HepG2 (cell line): ENCODE measurements around the gene NPAS2. TPM values are rescaled to one million over a fixed set of nuclear protein-coding genes. Genes with fewer than 3 reads are reported as not detected.
A peak's percentile ranks its signal among the peaks of the same experiment; 100 is the strongest.

ENCODE experiments used
- ATAC-seq: fragments of 200-7000 bp; cut with Tn5 transposase; 3 replicates; pipeline ENCODE4 v1.9.1; 2020; ENCODE audit warnings: mild to moderate bottlenecking, moderate library complexity
- BruUV-seq: library from RNA; stranded (reverse); fragments of 400-500 nt; replicated peaks from 2 replicates; lab custom pipeline; 2021; lab: Mats Ljungman, UMichigan
- CTCF ChIA-PET: fragments of 300-600 bp; formaldehyde crosslinking; extraction: SDS; loops from one replicate; lab custom pipeline; 2021; ENCODE audit warnings: low total read pairs, inconsistent platforms, low intra/inter-chr PET ratio; lab: Yijun Ruan, JAX
- POLR2A ChIA-PET: fragments of 350-600 bp; sonication (Branson Sonifier 250); formaldehyde crosslinking; loops from one replicate; lab custom pipeline; 2020; ENCODE audit warnings: antibody characterized with exemption, inconsistent platforms; lab: Yijun Ruan, JAX
- DNase-seq: peaks from one replicate; pipeline ENCODE4 v3.0.0-alpha.2; 2015; ENCODE audit warnings: low spot score
- FAIRE-seq: peaks from 3 replicates; lab custom pipeline; 2011; peaks lifted over from hg19 to GRCh38; lab: Jason Lieb, UNC
- H2AFZ ChIP-seq: one replicate; pipeline ENCODE4 v1.6.1; 2011; ENCODE audit warnings: low read length, inconsistent platforms
- H3K27ac ChIP-seq: fragments of 300-600 bp; 3 replicates; pipeline ENCODE4 v1.8.0; 2011; ENCODE audit warnings: mixed run types, mild to moderate bottlenecking, mixed read lengths, low read length, inconsistent platforms; ENCODE audit not compliant: insufficient read depth; ENCODE audit errors: extremely low read length
- H3K27me3 ChIP-seq, 2 experiments: fragments of 200-600 bp in 1 of 2; 2 replicates in 1 of 2; 3 replicates in 1 of 2; pipeline versions ENCODE4 v1.6.0 to v1.8.0; 2011; ENCODE audit warnings: low read length in 2 of 2, mild to moderate bottlenecking in 2 of 2, moderate library complexity in 2 of 2, inconsistent platforms in 1 of 2; ENCODE audit not compliant: insufficient read depth in 2 of 2, control insufficient read depth in 1 of 2
- H3K36me3 ChIP-seq, 2 experiments: fragments of 200-600 bp in 1 of 2; replicated peaks in 1 of 2; 2 replicates in 1 of 2; 3 replicates in 1 of 2; pipeline versions ENCODE4 v1.5.1 to v1.8.0; 2011; ENCODE audit warnings: low read length in 2 of 2, inconsistent platforms in 1 of 2; ENCODE audit not compliant: insufficient read depth in 2 of 2, control insufficient read depth in 1 of 2
- H3K4me1 ChIP-seq: 2 replicates; pipeline ENCODE4 v1.5.1; 2012; ENCODE audit warnings: low read length, inconsistent platforms; ENCODE audit not compliant: insufficient read depth
- H3K4me2 ChIP-seq: 2 replicates; pipeline ENCODE4 v1.6.0; 2011; ENCODE audit warnings: low read depth, low read length, inconsistent platforms
- H3K4me3 ChIP-seq, 3 experiments: fragments of 200-600 bp in 1 of 3; sonication (generic), shearing (Covaris generic) in 1 of 3; replicated peaks in 1 of 3; 2 replicates each; pipeline ENCODE4 v1.5.1; 2011 to 2016; ENCODE audit warnings: low read length in 3 of 3, inconsistent platforms in 2 of 3, low read depth in 2 of 3, mild to moderate bottlenecking in 2 of 3, control low read depth in 1 of 3, mixed read lengths in 1 of 3; ENCODE audit not compliant: insufficient read depth in 1 of 3
- H3K79me2 ChIP-seq: one replicate; pipeline ENCODE4 v1.6.1; 2011; ENCODE audit warnings: low read length, inconsistent platforms; ENCODE audit not compliant: insufficient read depth
- H3K9ac ChIP-seq: 2 replicates; pipeline ENCODE4 v1.6.0; 2011; ENCODE audit warnings: mild to moderate bottlenecking, low read depth, low read length, inconsistent platforms; ENCODE audit not compliant: insufficient read depth
- H3K9me3 ChIP-seq: 2 replicates; pipeline ENCODE4 v1.5.1; 2012; ENCODE audit warnings: mild to moderate bottlenecking, low read length
- H4K20me1 ChIP-seq: 2 replicates; pipeline ENCODE4 v1.6.0; 2011; ENCODE audit warnings: inconsistent platforms, mild to moderate bottlenecking, low read length, moderate library complexity; ENCODE audit not compliant: insufficient read depth
- FOXJ3 ChIP-seq: sonication (generic); formaldehyde crosslinking; IDR thresholded peaks from 2 replicates; pipeline ENCODE4 v1.4.0; 2020; ENCODE audit warnings: missing genetic modification reagents, mild to moderate bottlenecking, borderline replicate concordance
- HOXA7 ChIP-seq: sonication (generic); formaldehyde crosslinking; IDR thresholded peaks from 2 replicates; pipeline ENCODE4 v1.8.1; 2022; ENCODE audit warnings: mild to moderate bottlenecking, missing genetic modification reagents, moderate library complexity
- KDM3A ChIP-seq: IDR thresholded peaks from 2 replicates; pipeline ENCODE4 v1.6.1; 2018; ENCODE audit warnings: low read depth, missing compliant biosample characterization
- MAFF ChIP-seq: IDR thresholded peaks from 2 replicates; pipeline ENCODE4 v1.6.1; 2011; ENCODE audit warnings: low read depth, low read length, improper control_type of control experiment
- MEIS1 ChIP-seq: sonication (generic); formaldehyde crosslinking; IDR thresholded peaks from 2 replicates; pipeline ENCODE4 v1.9.0; 2021; ENCODE audit warnings: mild to moderate bottlenecking, missing genetic modification reagents, moderate library complexity, borderline replicate concordance
- RBFOX2 ChIP-seq: fragments of 200-400 bp; formaldehyde crosslinking; IDR thresholded peaks from 2 replicates; pipeline ENCODE4 v1.6.1; 2017; ENCODE audit warnings: low read depth, mild to moderate bottlenecking, low read length
- SMAD1 ChIP-seq: sonication (generic); formaldehyde crosslinking; IDR thresholded peaks from 2 replicates; pipeline ENCODE4 v1.4.0; 2020; ENCODE audit warnings: missing genetic modification reagents, low read depth, mild to moderate bottlenecking, borderline replicate concordance
- SNAPC5 ChIP-seq: sonication (generic); formaldehyde crosslinking; IDR thresholded peaks from 2 replicates; pipeline ENCODE4 v1.8.1; 2023; ENCODE audit warnings: mild to moderate bottlenecking, missing genetic modification reagents, borderline replicate concordance
- TARDBP ChIP-seq: sonication (generic); formaldehyde crosslinking; IDR thresholded peaks from 2 replicates; pipeline ENCODE4 v1.8.0; 2022; ENCODE audit warnings: mild to moderate bottlenecking, missing genetic modification reagents
- ZBTB7A ChIP-seq: sonication (generic); formaldehyde crosslinking; IDR thresholded peaks from 2 replicates; pipeline ENCODE4 v1.8.0; 2022; ENCODE audit warnings: mild to moderate bottlenecking, missing genetic modification reagents
- ZKSCAN5 ChIP-seq: sonication (generic); formaldehyde crosslinking; IDR thresholded peaks from 2 replicates; pipeline ENCODE4 v1.5.1; 2020; ENCODE audit warnings: mild to moderate bottlenecking, missing genetic modification reagents
- ZMYM4 ChIP-seq: sonication (generic); formaldehyde crosslinking; IDR thresholded peaks from 2 replicates; pipeline ENCODE4 v1.8.1; 2023; ENCODE audit warnings: mild to moderate bottlenecking, missing genetic modification reagents
- ZNF207 ChIP-seq: fragments of 450-650 bp; IDR thresholded peaks from 2 replicates; pipeline ENCODE4 v1.6.1; 2016; ENCODE audit warnings: antibody characterized with exemption, borderline replicate concordance
- ZNF430 ChIP-seq: sonication (generic); formaldehyde crosslinking; IDR thresholded peaks from 2 replicates; pipeline ENCODE4 v1.9.0; 2021; ENCODE audit warnings: mild to moderate bottlenecking, missing genetic modification reagents
- ZNF451 ChIP-seq: sonication (generic); formaldehyde crosslinking; IDR thresholded peaks from 2 replicates; pipeline ENCODE4 v1.5.0; 2020; ENCODE audit warnings: mild to moderate bottlenecking, missing genetic modification reagents
- ZNF501 ChIP-seq: sonication (generic); formaldehyde crosslinking; IDR thresholded peaks from 2 replicates; pipeline ENCODE4 v1.5.1; 2020; ENCODE audit warnings: mild to moderate bottlenecking, moderate library complexity, missing genetic modification reagents
- ZNF589 ChIP-seq: sonication (generic); formaldehyde crosslinking; conservative IDR thresholded peaks from 2 replicates; pipeline ENCODE4 v1.8.0; 2022; ENCODE audit warnings: mild to moderate bottlenecking, moderate library complexity, missing genetic modification reagents
- ZNF605 ChIP-seq: sonication (generic); formaldehyde crosslinking; IDR thresholded peaks from 2 replicates; pipeline ENCODE4 v1.8.0; 2022; ENCODE audit warnings: mild to moderate bottlenecking, missing genetic modification reagents
- ZNF615 ChIP-seq: sonication (generic); formaldehyde crosslinking; IDR thresholded peaks from 2 replicates; pipeline ENCODE4 v1.5.0; 2020; ENCODE audit warnings: mild to moderate bottlenecking, missing genetic modification reagents, borderline replicate concordance
- ZNF616 ChIP-seq: sonication (generic); formaldehyde crosslinking; IDR thresholded peaks from 2 replicates; pipeline ENCODE4 v1.5.0; 2020; ENCODE audit warnings: low read depth, mild to moderate bottlenecking, missing genetic modification reagents
- ZNF7 ChIP-seq: IDR thresholded peaks from 2 replicates; pipeline ENCODE4 v1.6.1; 2016; ENCODE audit warnings: missing biosample characterization, missing genetic modification reagents
- ZSCAN31 ChIP-seq: sonication (generic); formaldehyde crosslinking; IDR thresholded peaks from 2 replicates; pipeline ENCODE4 v1.5.0; 2020; ENCODE audit warnings: low read depth, mild to moderate bottlenecking, missing genetic modification reagents
- WGBS: methylation state at CpG from one replicate; pipeline ENCODE4 v1.1.6; 2017; ENCODE audit warnings: low lambda C conversion rate; 5-methylcytosine and 5-hydroxymethylcytosine counted together
- in situ Hi-C: cut with HindIII; loops from 2 replicates; pipeline ENCODE4 v1.10.0; 2017; ENCODE audit warnings: low pct_unique_long_range_greater_than_20kb; ENCODE audit not compliant: extremely low pct_ligation_motif_present
- intact Hi-C: fragments of 100-400 bp; cut with micrococcal nuclease; formaldehyde crosslinking; loops from one replicate; pipeline ENCODE4 v1.10.0; 2022; ENCODE audit not compliant: unreplicated experiment
- polyA plus RNA-seq, 8 experiments: library from polyadenylated mRNA; depleted of rRNA in 3 of 8; stranded (reverse) in 7 of 8; unstranded in 1 of 8; fragments of >200 nt; fragmentation: Illumina TruSeq in 4 of 8; extraction: Trizol in 4 of 8; gene quantifications; 2 replicates each; pipeline versions ENCODE4 v1.2.1 to v1.2.3, GENCODE V29; 2011 to 2016; ENCODE audit warnings: low read depth in 4 of 8, missing spikeins in 1 of 8, mixed read lengths in 1 of 8; ENCODE audit not compliant: insufficient read depth in 1 of 8
- total RNA-seq, 5 experiments: library from RNA; depleted of rRNA; stranded (reverse); fragments of >200 nt; fragmentation: Illumina TruSeq; extraction: Trizol; gene quantifications; 2 replicates each; pipeline ENCODE4 v1.2.3, GENCODE V29; 2016; ENCODE audit warnings: low read depth in 1 of 5

The NPAS2 gene
- total and polyA plus RNA-seq, 2 of the 13 experiments (the other 11 are each of a cell fraction or from before 2014, with no cell fraction given), result 14.8 to 37.5 TPM

GRCh38 chr2:100853909-100854810 is 34.2 kb downstream of the NPAS2 start (continued):
- TF ChIP-seq TARDBP (CRISPR knock-in tag) (0 out of 2 replicates have a peak, but pooled peaks have one; percentile 15), ZMYM4 (0 out of 2 replicates have a peak, but pooled peaks have one; percentile 29), SMAD1 (CRISPR knock-in tag) (no peak), ZNF589 (no peak), ZNF451 (no peak), ZSCAN31 (CRISPR knock-in tag) (no peak), ZNF501 (CRISPR knock-in tag) (0 out of 2 replicates have a peak, but pooled peaks have one; percentile 38), ZNF605 (CRISPR knock-in tag) (no peak), HOXA7 (CRISPR knock-in tag) (no peak), ZNF430 (CRISPR knock-in tag) (no peak), ZNF615 (no peak)

- no peak overlapping the region for H3K4me2 ChIP-seq
- no TSS peak for BruUV-seq
- no peaks in the 10 kb centered on the region for H3K9me3 ChIP-seq
- intact Hi-C loops, result no loop called here
- no peak overlapping the region for H2AFZ ChIP-seq
- TF ChIP-seq MAFF, result no peak
- TF ChIP-seq ZNF7 (CRISPR knock-in tag), result no peak
- TF ChIP-seq SNAPC5 (CRISPR knock-in tag), result no peak
- no peak for TF ChIP-seq MEIS1 (CRISPR knock-in tag)
- no peak for TF ChIP-seq ZKSCAN5 (CRISPR knock-in tag)
- TF ChIP-seq ZNF616 (CRISPR knock-in tag), result no peak
- TF ChIP-seq ZBTB7A (CRISPR knock-in tag), result no peak
- no peak for TF ChIP-seq FOXJ3
- TF ChIP-seq ZNF207, result no peak
- TF ChIP-seq RBFOX2, result no peak
- TF ChIP-seq KDM3A (CRISPR knock-in tag), result no peak
- H3K9ac ChIP-seq, result no peak overlapping the region
- DNase-seq, result no peak
- H3K36me3 ChIP-seq, result 0 out of 5 replicates have a peak, but pooled peaks cover 0 to 5% of the 10 kb centered on the region in 2 experiments
- POLR2A ChIA-PET, result interaction anchor here (1.0 kb wide), 1 partner anchor 48 kb away, joined by 3 read pairs; no protein-coding TSS in a partner anchor
- in situ Hi-C loops, result no loop called here
- peaks cover 72% of the 10 kb centered on the region for H3K79me2 ChIP-seq
- ATAC-seq, result no peak
- FAIRE-seq, result no peak
- peaks cover 35% of the 10 kb centered on the region for H3K4me1 ChIP-seq
- no peaks in the 10 kb centered on the region for H3K27me3 ChIP-seq
- peaks cover 3% of the 10 kb centered on the region; the same call in 1 of the 2 replicates for H4K20me1 ChIP-seq
- CTCF ChIA-PET, result no interaction called here
- 96% methylated on average over 7 of the region's 7 CpGs for WGBS
- H3K27ac ChIP-seq, result no peak overlapping the region
- no peak overlapping the region for H3K4me3 ChIP-seq
These were observed 35.1 kb downstream of the NPAS2 start for GRCh38 chr2:100855084-100855483.
